Measurements from ENCODE around the gene PALM.
A peak's percentile ranks its signal among the peaks of the same experiment; 100 is the strongest.
"Not testable (repeated sequence)": the region's sequence is repeated elsewhere in the genome, so short reads cannot be mapped to it uniquely, and the experiment has no call there.

The PALM gene

DNA sequence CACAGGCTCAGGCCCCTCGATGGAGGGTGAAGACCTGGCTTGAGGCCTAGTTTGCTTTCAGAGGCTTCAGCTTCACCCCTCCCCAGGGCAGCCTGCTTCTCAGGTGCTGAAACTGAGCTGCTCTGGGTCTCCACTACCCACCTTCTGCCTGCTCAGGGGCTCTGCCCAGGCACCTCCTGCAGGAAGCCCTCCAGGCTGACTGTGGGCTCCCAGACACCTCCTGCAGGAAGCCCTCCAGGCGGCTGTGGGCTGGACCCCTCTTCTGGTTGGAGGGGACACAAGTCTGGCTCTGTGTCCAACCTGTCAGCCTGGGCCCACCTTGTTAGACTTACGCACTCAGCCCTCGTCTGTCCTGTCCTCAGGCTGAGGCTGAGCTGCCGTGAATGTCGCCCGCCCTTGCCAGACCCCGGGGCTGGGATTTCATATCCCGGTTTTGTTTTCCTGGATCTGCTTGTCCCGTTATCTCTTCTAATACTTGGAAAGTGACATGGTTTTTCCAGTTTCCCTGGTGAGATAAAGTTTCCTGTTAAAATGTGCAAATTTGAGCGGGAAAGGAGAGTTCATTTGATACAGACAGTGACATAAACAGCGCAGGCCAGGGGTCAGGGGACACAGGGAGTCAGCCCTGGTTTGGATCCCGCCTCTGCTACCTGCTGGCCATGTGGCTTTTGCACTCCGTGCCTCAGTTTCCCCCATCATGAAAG, 21.4 kb downstream of the PALM start:
- DNase-seq (ENCODE audit: low spot score) (no peak), FAIRE-seq (no peak)

DNA sequence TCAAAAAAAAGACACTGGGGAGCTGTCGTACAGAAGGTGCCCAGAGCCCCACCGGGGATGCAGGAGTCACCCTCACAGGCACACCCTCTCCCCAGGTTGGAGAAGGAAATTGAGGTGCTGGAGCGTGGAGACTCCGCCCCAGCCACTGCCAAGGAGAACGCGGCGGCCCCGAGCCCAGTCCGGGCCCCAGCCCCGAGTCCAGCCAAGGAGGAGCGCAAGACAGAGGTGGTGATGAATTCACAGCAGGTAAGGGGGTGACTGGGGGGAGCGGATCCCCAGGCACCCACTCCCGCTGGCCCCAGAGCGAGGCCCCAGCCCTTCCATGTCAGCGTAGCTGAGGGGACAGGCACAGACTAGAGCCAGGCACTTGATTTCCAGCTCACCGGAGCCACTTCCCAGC, 22.3 kb downstream of the PALM start:
- DNase-seq (ENCODE audit: low spot score) (no peak), FAIRE-seq (no peak)

DNA sequence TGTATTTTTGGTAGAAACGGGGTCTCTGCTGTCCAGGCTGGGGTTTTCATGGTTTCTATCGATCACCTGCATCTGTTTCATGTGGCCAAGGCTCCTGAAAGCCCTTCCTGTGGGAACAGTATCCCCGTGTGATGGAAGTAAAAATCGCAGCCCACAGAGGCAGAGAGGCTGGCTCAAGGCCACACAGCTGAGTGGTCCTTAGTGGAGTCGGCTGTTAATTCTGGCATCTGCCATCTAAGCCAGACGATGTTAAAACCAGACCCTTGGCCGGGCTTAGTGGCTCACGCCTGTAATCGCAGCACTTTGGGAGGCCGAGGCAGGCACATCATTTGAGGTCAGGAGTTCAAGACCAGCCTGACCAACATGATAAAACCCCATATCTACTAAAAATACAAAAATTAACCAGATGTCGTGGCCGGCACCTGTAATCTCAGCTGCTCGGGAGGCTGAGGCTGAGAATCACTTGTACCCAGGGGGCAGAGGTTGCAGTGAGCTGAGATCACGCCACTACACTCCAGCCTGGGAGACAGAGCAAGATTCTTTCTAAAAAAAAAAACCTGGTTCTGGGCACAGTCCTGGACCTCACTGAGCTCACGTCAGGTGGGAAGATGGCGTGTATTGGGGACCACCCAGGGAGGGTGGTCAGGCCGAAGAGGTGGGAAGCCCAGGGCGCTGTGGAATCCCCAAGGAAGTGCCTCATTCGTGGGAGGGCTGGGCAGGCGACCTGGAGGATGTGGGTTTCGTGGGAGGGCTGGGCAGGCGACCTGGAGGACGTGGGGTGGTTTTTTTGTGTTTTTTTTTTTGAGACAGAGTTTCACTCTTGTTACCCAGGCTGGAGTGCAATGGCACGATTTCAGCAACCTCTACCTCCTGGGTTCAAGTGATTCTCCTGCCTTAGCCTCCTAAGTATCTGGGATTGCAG, 23.7 kb downstream of the PALM start:
- FAIRE-seq (no peak), DNase-seq (ENCODE audit: low spot score) (no peak)

DNA sequence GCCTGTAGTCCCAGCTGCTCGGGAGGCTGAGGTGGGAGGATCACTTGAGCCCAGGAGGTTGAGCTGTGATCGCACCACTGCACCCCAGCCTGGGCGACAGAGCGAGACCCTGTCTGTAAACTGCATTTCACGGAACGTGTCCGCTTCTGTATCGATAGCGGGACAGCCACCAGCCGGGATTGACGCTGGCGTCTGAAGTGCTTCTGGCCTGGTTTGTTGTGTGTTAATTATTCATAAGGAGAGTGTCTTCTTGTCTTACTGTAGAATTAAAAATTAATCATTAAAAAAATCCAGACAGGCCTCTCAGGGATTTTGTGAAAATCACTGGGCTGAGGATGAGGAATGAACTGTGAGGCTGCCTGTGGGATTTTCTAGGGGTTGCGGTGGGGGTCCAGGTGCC, 26.0 kb downstream of the PALM start:
- no peak for DNase-seq (ENCODE audit: low spot score)
- no peak for FAIRE-seq

DNA sequence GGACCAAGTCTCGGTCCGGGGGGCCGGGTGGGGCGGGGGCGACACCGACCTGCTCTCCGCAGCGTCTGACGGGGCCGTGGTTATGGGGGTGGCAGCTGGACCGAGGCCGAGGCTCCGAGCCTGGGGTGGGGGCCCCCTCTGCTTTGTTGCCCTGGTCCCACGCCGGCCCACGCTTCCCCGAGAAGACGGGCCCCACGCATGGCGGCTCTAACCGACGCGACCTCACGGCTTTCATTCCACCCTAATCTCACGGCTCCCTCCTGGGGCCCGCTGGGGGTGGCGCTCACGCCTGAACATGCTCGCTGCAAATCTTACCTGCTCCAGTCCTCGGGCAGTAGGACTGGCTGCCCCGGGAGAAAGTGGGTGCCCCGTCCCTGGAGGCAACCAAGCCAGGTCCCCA, 27.4 kb downstream of the PALM start:
- DNase-seq (ENCODE audit: low spot score) = no peak
- no peak for FAIRE-seq

DNA sequence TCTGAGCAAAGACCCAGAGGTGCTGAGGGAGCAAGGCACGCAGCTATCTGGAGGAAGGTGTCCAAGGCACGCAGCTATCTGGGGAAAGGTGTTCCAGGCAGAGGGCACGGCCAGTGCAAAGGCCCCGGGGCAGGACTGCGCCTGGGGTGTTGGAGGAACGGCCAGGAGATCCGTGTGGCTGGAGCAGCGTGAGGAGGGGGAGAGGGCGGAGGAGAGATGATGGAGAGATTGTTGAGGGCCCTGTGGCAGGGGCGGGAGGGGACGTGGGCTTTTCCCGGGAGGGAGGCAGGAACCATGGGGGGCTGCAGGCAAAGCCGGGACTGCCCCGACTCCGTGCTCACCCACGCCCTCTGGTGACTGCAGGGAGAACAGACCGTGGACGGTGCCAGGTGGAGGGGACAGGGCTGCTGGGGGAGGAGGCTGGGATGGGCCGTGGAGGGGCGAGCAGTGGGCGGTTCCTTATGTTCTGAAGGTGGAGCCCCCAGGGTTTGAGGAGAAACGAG, 28.9 kb downstream of the PALM start:
- FAIRE-seq (peak; percentile 53), DNase-seq (ENCODE audit: low spot score) (peak; percentile 51)

DNA sequence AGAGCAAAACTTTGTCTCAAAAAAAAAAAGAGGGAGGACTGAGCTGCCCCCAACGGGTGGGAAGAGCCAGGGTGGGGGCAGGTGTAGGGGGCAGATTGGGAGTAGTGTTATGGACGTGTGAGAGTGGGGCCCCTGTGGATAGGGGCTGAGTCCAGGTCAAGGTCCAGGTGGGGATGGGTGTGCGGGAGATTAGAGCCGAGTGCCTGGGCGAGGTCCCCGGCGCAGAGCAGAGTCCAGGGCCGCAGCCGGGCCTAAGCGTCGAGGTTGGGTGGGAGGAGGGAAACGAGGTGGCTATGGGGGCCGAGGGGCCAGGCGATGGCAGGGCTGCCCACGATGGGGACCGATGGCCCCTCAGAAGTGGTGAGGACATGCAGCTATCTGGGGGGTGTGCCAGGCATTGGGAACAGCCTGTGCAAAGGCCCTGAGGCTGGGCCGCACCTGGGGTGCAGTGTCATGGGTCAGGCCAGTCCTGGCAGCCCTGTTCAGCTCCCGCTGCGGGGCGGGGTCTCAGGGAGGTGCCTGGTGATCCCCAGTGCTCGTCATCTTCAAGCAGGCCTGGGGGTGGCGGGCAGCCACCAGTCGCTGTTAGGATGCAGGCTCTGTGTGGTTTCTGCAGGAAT, 29.9 kb downstream of the PALM start:
- FAIRE-seq (no peak), DNase-seq (ENCODE audit: low spot score) (no peak)

DNA sequence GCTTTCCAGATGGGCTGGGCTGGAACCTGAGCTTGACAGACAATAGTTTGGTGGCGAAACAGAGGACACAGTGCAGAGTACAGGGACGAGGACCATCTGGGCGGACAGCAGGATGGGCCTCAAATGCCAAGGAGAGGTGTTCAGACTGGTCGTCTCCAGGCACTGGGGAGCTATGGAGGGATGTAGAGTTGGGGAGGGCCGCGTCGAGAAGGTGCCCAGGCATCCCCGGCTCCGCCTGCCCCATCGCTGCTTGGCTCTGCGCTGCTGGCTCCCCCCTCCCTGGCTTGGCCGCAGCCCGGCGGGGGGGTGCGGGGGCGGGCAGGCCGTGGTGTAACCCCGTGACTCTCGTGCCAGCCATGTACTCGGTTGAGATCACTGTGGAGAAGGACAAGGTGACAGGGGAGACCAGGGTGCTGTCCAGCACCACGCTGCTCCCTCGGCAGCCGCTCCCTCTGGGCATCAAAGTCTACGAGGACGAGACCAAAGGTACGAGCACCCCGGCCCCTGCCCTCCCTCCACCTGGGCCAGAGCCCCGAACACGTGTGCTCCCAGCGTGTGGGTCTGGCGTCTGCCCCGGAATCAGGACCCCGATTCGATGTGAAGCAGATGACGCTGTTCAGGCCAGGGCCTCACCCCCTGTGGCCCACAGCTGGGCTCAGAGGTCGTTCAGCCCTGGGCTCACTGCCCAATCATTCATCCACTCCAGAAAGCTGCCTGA, 31.4 kb downstream of the PALM start:
- no peak for FAIRE-seq

DNA sequence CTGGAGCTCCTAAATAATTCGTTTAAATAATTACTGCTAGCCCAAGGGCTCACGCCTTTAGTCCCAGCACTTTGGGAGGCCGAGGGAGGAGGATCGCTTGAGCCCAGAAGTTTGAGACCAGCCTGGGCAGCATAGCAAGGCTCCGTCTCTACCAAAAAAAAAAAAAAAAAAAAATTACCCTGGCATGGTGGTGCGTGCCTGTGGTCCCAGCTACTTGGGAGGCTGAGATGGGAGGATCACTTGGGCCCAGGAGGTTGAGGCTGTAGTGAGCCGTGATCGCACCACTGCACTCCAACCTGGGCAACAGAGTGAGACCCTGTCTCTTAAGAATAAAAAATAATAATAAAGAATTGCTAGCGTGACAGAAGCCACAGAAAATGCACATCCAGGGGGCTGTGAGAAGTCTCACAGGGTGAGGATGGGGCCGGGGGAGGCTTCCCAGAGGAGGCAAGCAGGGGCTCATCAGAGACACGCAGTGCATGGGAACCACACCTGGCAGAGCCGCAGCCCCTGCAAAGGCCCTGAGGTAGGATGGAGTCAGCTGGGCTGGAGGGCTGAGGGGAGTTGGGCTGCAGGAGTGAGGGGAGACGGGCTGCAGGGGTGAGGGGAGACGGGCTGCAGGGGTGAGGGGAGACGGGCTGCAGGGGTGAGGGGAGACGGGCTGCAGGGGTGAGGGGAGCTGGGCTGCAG, 32.2 kb downstream of the PALM start:
- FAIRE-seq; DNase-seq (ENCODE audit: low spot score): not testable (repeated sequence)

More for the DNA sequence above, 31.4 kb downstream of the PALM start:
- DNase-seq (ENCODE audit: low spot score) = no peak

DNA sequence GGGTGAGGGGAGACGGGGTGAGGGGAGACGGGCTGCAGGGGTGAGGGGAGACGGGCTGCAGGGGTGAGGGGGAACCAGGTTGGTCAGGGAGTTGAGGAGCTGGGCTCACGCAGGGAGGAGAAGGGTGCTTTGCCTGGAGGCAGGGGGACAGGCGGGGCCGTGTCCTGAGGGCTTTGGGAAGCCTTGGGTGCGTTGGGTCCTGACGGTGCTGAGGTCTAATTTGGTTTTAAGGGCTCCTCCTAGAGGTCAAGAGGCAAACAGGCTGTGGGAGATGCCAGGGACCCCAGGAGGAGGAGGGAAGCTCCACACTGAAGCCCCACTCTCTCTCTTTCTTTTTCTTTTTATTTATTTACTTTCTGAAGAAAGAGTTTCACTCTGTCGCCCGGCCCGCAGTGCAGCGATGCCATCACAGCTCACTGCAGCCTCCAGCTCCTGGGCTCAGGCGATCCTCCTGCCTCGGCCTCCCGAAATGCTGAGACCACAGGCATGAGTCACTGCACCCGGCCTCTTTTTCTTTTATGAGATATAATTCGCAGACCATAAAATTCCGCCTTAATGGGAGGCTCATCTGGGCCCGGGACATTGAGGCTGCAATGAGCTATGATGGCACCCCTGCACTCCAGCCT, 32.9 kb downstream of the PALM start:
- FAIRE-seq (no peak), DNase-seq (ENCODE audit: low spot score) (no peak)

DNA sequence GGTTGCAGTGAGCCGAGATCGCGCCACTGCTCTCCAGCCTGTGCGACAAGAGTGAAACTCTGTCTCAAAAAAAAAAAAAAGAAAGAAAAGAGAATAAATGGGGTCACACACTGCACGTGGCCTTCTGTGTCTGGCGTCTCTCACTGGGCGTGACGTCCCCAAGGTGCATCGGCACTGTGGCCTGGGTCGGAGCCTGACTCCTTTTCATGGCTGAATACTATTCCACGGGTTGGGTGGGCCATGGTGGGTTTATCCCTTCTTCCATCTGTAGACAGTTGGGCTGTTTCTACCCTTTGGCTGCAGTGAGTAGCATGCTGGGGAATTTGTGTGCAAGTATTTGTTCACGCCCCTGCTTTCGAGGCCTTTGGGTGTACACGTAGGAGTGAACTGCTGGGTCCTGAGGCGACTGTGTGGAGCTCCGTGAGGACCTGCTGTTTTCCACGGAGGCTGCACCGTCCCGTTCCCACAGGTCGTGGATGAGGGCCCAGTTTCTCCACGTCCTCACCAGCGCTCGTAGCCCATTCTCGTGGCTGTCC, 33.9 kb downstream of the PALM start:
- no peak for FAIRE-seq

DNA sequence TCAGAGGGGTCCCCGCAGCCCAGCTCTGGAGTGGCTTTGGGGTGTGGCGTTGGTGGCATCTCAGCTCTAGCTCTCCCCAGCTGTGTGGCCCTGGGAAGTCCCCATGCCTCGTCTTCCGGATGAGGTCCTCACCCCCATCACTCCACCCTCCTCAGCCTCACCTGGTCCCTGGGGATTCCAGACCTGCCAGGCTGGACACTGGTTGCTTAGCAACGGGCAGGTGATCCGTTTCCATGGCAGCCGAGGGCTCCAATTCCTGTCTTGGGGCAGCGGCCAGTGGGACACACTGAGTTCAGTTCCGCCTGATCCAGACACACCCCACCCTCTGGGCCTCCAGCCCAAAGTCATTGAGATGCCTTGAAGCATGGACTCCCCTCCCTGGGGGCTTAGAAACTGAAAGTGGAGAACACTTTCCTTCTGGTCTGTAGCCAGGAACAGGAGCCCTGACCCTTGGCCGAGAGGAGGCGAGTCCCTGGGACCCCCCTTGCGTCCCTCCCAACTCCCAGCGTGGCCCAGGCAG, 34.5 kb downstream of the PALM start:
- DNase-seq (ENCODE audit: low spot score) = peak; percentile 50
- no peak for FAIRE-seq

More for the DNA sequence above, 33.9 kb downstream of the PALM start:
- no peak for DNase-seq (ENCODE audit: low spot score)

DNA sequence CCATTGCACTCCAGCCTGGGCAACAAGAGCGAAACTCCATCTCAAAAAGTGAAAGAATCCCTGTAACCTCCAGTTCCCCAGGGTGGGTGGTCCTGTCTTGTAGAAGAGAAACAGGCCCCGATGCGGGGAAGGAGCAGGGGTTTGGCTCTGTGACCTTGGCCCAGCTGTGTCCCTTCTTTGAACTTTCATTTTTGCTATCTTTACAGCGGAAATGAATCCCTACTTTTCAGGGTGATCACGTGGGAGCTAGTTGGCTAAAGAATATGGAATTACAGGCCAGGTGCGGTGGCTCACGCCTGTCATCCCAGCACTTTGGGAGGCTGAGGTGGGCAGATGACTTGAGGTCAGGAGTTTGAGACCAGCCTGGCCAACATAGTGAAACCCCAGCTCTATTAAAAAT, 36.4 kb downstream of the PALM start:
- FAIRE-seq; DNase-seq (ENCODE audit: low spot score): not testable (repeated sequence)

DNA sequence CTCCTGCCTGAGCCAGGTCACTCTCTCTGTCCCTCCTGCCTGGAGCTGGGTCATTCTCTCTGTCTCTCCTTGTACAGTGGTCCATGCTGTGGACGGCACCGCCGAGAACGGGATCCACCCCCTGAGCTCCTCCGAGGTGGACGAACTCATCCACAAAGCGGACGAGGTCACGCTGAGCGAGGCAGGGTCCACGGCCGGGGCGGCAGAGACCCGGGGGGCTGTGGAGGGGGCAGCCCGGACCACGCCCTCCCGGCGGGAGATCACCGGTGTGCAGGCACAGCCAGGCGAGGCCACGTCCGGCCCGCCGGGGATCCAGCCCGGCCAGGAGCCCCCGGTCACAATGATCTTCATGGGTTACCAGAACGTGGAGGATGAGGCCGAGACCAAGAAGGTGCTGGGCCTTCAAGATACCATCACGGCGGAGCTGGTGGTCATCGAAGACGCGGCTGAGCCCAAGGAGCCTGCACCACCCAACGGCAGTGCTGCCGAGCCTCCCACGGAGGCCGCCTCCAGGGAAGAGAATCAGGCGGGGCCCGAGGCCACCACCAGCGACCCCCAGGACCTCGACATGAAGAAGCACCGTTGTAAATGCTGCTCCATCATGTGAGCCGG, 37.6 kb downstream of the PALM start:
- no peak for DNase-seq (ENCODE audit: low spot score)
- no peak for FAIRE-seq

DNA sequence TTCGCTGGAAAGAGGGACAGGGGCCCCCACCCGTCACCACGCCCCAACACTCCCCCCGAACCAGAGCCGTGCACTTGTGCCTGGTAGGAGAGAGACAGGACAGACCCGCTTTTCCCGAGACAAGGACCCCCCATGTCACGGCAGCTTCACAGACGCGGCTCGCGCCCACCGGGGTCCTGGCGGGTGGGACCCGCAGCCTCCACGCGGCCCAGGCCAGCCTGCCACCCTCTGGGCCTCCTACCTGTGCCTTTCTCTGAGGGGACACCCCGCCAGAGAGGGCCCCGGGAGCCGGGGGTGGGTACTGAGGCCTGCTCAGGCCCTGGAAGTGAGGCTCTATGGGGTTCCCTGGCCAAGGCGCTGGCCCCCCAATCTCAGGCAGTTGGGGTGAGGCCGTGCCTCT, 38.2 kb downstream of the PALM start:
- DNase-seq (ENCODE audit: low spot score) = no peak
- no peak for FAIRE-seq

DNA sequence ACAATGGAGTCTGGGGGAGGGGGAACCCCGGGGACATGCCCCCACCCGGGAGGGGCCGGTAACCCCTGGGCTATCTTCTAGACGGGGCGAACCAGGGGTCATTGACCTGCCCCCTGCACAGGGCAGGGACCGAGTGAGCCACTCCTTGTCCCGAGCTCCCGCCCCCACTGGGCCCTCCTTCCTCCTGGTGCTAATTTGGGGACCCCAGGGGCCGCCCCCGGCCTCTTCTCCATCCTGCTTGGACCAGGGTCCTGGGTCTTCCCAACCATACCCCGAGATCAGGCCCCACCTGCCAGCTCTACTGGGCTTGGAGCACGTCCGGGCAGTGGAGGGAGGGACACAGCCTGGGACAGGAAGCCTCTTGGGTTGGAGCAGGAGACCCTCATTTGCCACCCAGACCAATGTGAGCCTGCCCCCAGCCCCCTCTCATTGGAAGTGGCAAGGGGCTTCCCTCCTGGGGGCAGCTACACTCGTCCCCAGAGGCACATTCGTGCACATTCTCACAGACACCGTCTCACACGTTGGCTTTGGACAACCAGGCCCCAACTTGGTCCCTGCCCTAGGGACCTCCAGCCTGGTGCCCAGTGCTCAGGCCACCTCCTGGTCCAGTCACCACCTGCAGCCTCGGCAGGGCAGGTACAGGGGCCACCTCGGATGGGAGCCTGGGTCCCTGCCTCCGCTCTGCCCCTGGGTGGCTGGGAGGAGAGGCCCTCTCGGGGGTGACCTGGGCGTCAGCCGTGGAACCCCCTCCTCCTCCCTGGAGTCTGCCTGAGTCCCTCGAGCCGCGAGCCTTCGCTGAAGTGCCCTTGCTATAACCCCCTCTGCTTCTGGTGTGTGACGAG, 38.9 kb downstream of the PALM start:
- no peak for FAIRE-seq
- no peak for DNase-seq (ENCODE audit: low spot score)

DNA sequence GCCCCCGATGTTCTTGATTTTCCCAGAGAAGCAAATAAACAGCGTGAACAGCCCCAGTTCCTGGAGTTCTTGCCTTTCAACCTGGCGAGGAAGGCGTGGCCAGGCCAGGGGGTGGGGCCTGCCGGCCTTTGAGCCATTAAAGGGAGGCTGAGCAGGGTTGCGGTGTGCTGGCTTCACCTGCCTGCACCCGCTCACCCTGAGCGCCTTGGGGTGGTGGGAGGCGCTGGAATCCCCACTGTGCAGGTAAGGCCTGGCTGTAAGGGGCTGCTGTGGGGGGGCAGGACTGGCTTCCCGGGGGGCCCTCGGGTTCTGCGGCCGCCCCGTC, 39.5 kb downstream of the PALM start:
- FAIRE-seq (no peak), DNase-seq (ENCODE audit: low spot score) (no peak)

DNA sequence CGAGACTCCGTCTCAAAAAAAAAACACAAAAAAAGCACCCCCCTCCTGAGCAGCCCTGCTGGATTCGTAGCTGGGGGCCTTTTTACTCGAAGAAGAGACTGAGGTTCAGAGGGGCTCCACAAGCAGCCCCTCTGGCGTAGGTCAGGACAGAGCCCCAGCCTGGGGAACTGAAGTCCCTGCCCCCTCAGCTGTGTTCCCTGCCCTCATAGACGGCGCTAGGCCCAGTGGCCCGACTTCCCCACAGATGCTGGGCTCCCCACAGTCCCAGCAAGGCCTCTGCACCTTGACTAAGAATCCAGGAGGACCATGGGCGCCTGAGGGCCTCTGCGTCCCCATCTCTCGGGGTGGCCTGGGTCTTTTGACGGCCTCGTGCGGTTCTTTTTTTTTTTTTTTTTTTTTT, 41.1 kb downstream of the PALM start:
- DNase-seq (ENCODE audit: low spot score) (no peak), FAIRE-seq (no peak)
